ENCODE measurements around the gene PSD. TPM values are rescaled to one million over a fixed set of nuclear protein-coding genes. Genes with fewer than 3 reads are reported as not detected.

The PSD gene
- total RNA-seq, 1 experiment from 2014 or later = 1.6 TPM

GRCh38 chr10:102412293-102412692 lies 6.3 kb downstream of the PSD start:
- H3K4me1 ChIP-seq (replicated peaks; ENCODE audit: insufficient read depth) = no peaks in the 10 kb centered on the region
- no peak overlapping the region for H3K4me3 ChIP-seq
- CTCF ChIA-PET = no interaction called here
- H2AFZ ChIP-seq = no peak overlapping the region
- H4K20me1 ChIP-seq (ENCODE audit: insufficient read depth) = no peaks in the 10 kb centered on the region
- no peaks in the 10 kb centered on the region for H3K36me3 ChIP-seq (ENCODE audit: low read depth)
- H3K79me2 ChIP-seq (ENCODE audit: low read depth) = no peaks in the 10 kb centered on the region
- POLR2A ChIA-PET (ENCODE audit: unreplicated experiment) = no interaction called here
- H3K9me3 ChIP-seq (ENCODE audit: insufficient read depth, low read depth) = no peaks in the 10 kb centered on the region
- H3F3A ChIP-seq (ENCODE audit: insufficient read depth, low read depth) = no peaks in the 10 kb centered on the region
- peaks cover 55% of the 10 kb centered on the region for H3K27me3 ChIP-seq (ENCODE audit: insufficient read depth, low read depth)
- intact Hi-C loops (cut with micrococcal nuclease; ENCODE audit: unreplicated experiment) = no loop called here
- TF ChIP-seq EZH2 (IDR thresholded peaks at IDR 0.05; ENCODE audit: low read depth) = no peak
- TF ChIP-seq CTCF (conservative IDR thresholded peaks at IDR 0.05) = no peak
- H3K27ac ChIP-seq = no peak overlapping the region
- BruUV-seq (replicated peaks) = no TSS peak
- no peaks in the 10 kb centered on the region for H3K9me2 ChIP-seq (ENCODE audit: insufficient read depth)
- no peak for DNase-seq
- no peak overlapping the region for H3K4me2 ChIP-seq

GRCh38 chr10:102411341-102412255 lies 7.0 kb downstream of the PSD start:
- H3F3A ChIP-seq (ENCODE audit: insufficient read depth, low read depth) = no peaks in the 10 kb centered on the region
- DNase-seq = no peak
- no peak overlapping the region for H3K4me2 ChIP-seq
- H4K20me1 ChIP-seq (ENCODE audit: insufficient read depth) = no peaks in the 10 kb centered on the region
- intact Hi-C loops (cut with micrococcal nuclease; ENCODE audit: unreplicated experiment) = no loop called here
- TF ChIP-seq CTCF (conservative IDR thresholded peaks at IDR 0.05) (no peak), EZH2 (IDR thresholded peaks at IDR 0.05; ENCODE audit: low read depth) (no peak)
- ChIA-PET POLR2A (ENCODE audit: unreplicated experiment) (no interaction called here), CTCF (interaction anchor here (0.6 kb wide), 1 partner anchor 10 kb away, joined by 4 read pairs; no protein-coding TSS in a partner anchor)
- H3K27ac ChIP-seq = no peak overlapping the region
- H3K9me3 ChIP-seq (ENCODE audit: insufficient read depth, low read depth) = no peaks in the 10 kb centered on the region
- H3K9me2 ChIP-seq (ENCODE audit: insufficient read depth) = no peaks in the 10 kb centered on the region
- H3K4me1 ChIP-seq (replicated peaks; ENCODE audit: insufficient read depth) = no peaks in the 10 kb centered on the region
- H3K4me3 ChIP-seq = no peak overlapping the region
- H3K36me3 ChIP-seq (ENCODE audit: low read depth) = no peaks in the 10 kb centered on the region
- BruUV-seq (replicated peaks) = no TSS peak
- H2AFZ ChIP-seq = no peak overlapping the region
- peaks cover 55% of the 10 kb centered on the region for H3K27me3 ChIP-seq (ENCODE audit: insufficient read depth, low read depth)
- no peaks in the 10 kb centered on the region for H3K79me2 ChIP-seq (ENCODE audit: low read depth)

- no peaks in the 10 kb centered on the region for H3K9me2 ChIP-seq (ENCODE audit: insufficient read depth)
- H3F3A ChIP-seq (ENCODE audit: insufficient read depth, low read depth) = no peaks in the 10 kb centered on the region
- intact Hi-C loops (cut with micrococcal nuclease; ENCODE audit: unreplicated experiment) = no loop called here
- peaks cover 47% of the 10 kb centered on the region for H3K27me3 ChIP-seq (ENCODE audit: insufficient read depth, low read depth)
- no peaks in the 10 kb centered on the region for H3K36me3 ChIP-seq (ENCODE audit: low read depth)
- no TSS peak for BruUV-seq (replicated peaks)
- no peak for DNase-seq
- H2AFZ ChIP-seq = no peak overlapping the region
- H3K79me2 ChIP-seq (ENCODE audit: low read depth) = no peaks in the 10 kb centered on the region
- no peak overlapping the region for H3K4me3 ChIP-seq
- CTCF ChIA-PET = no interaction called here
- POLR2A ChIA-PET (ENCODE audit: unreplicated experiment) = no interaction called here
- no peaks in the 10 kb centered on the region for H4K20me1 ChIP-seq (ENCODE audit: insufficient read depth)
- H3K27ac ChIP-seq = no peak overlapping the region
- H3K9me3 ChIP-seq (ENCODE audit: insufficient read depth, low read depth) = no peaks in the 10 kb centered on the region
- TF ChIP-seq EZH2 (IDR thresholded peaks at IDR 0.05; ENCODE audit: low read depth) = no peak
- H3K4me1 ChIP-seq (replicated peaks; ENCODE audit: insufficient read depth) = no peaks in the 10 kb centered on the region
- no peak overlapping the region for H3K4me2 ChIP-seq
These were observed 8.0 kb downstream of the PSD start for GRCh38 chr10:102410429-102411073.

Data from PC-9 (cell line).